ENCODE data around the gene MYOT. TPM values are rescaled to one million over a fixed set of nuclear protein-coding genes. Genes with fewer than 3 reads are reported as not detected.

MYOT gene
- total and polyA plus RNA-seq, 9 donors = 0.23 to 2.2 (median 1.1) TPM; not detected in 2

GRCh38 chr5:137836298-137836697, 31.4 kb upstream of the MYOT start:
- Histone ChIP-seq H3K27ac (no peak overlapping the region), H3K36me3 (no peaks in the 10 kb centered on the region), H3K4me1 (ENCODE audit: insufficient read depth) (no peaks in the 10 kb centered on the region), H3K4me3 (no peak overlapping the region), H3K27me3 (no peaks in the 10 kb centered on the region), H3K9me3 (no peaks in the 10 kb centered on the region)
- TF ChIP-seq POLR2A (IDR thresholded peaks at IDR 0.05) (no peak), EP300 (IDR thresholded peaks at IDR 0.05) (no peak), CTCF (IDR thresholded peaks at IDR 0.05) (no peak)
- intact Hi-C loops (cut with DNase I) = no loop called here
- WGBS, 3 donors = 70 to 82% (median 76%) methylated on average over 1 of the region's 1 CpG
- no peak for DNase-seq

GRCh38 chr5:137836997-137837396, 30.7 kb upstream of the MYOT start:
- no peak for TF ChIP-seq CTCF (IDR thresholded peaks at IDR 0.05)
- no peak for TF ChIP-seq EP300 (IDR thresholded peaks at IDR 0.05)
- no peak for TF ChIP-seq POLR2A (IDR thresholded peaks at IDR 0.05)
- Histone ChIP-seq H3K27ac (no peak overlapping the region), H3K4me3 (no peak overlapping the region), H3K36me3 (no peaks in the 10 kb centered on the region), H3K4me1 (ENCODE audit: insufficient read depth) (no peaks in the 10 kb centered on the region), H3K9me3 (no peaks in the 10 kb centered on the region), H3K27me3 (no peaks in the 10 kb centered on the region)
- no peak for DNase-seq
- intact Hi-C loops (cut with DNase I) = no loop called here

- intact Hi-C loops (cut with DNase I) = no loop called here
- Histone ChIP-seq H3K27ac (no peak overlapping the region), H3K27me3 (no peaks in the 10 kb centered on the region), H3K9me3 (no peaks in the 10 kb centered on the region), H3K4me3 (no peak overlapping the region), H3K36me3 (no peaks in the 10 kb centered on the region), H3K4me1 (ENCODE audit: insufficient read depth) (no peaks in the 10 kb centered on the region)
- DNase-seq = no peak
- TF ChIP-seq POLR2A (IDR thresholded peaks at IDR 0.05) = no peak
- TF ChIP-seq EP300 (IDR thresholded peaks at IDR 0.05) = no peak
- no peak for TF ChIP-seq CTCF (IDR thresholded peaks at IDR 0.05)
- 51 to 53% (median 53%) methylated on average over 2 of the region's 2 CpGs for WGBS, 3 donors
Observed at GRCh38 chr5:137837491-137838394, 29.9 kb upstream of the MYOT start.

- no peaks in the 10 kb centered on the region for H3K27me3 ChIP-seq
- no peak for DNase-seq
- no peaks in the 10 kb centered on the region for H3K9me3 ChIP-seq
- H3K4me1 ChIP-seq (ENCODE audit: insufficient read depth) = no peaks in the 10 kb centered on the region
- no peaks in the 10 kb centered on the region for H3K36me3 ChIP-seq
- intact Hi-C loops (cut with DNase I) = no loop called here
- no peak overlapping the region for H3K27ac ChIP-seq
- no peak overlapping the region for H3K4me3 ChIP-seq
- TF ChIP-seq CTCF (IDR thresholded peaks at IDR 0.05) (no peak), EP300 (IDR thresholded peaks at IDR 0.05) (no peak), POLR2A (IDR thresholded peaks at IDR 0.05) (no peak)
Observed at GRCh38 chr5:137838976-137839375, 28.7 kb upstream of the MYOT start.

Data from ovary (tissue), 9 donors.